AG04449 (cell line): ENCODE results near the gene PRR15.

ENCODE experiments used
- CTCF ChIA-PET: fragments of 350-600 bp; formaldehyde crosslinking; extraction: SDS; loops from one replicate; lab custom pipeline; 2021; ENCODE audit warnings: antibody characterized with exemption; lab: Yijun Ruan, JAX
- POLR2A ChIA-PET: fragments of 400-600, 350-600 bp; formaldehyde crosslinking; extraction: SDS; loops from one replicate; lab custom pipeline; 2020; ENCODE audit warnings: antibody characterized with exemption, inconsistent platforms; lab: Yijun Ruan, JAX
- DNase-seq: peaks from one replicate; pipeline ENCODE4 v3.0.0-alpha.2; 2010; ENCODE audit warnings: low read depth, low spot score
- H3K4me3 ChIP-seq: 2 replicates; pipeline ENCODE4 v1.5.1; 2011; ENCODE audit warnings: low read depth, mild to moderate bottlenecking, control low read depth, low read length
- TF ChIP-seq, protein P1 (sequence below): IDR thresholded peaks from one replicate; pipeline ENCODE4 v1.5.1; 2011; ENCODE audit warnings: mild to moderate bottlenecking, moderate library complexity, low read length, control low read depth, inconsistent platforms; ENCODE audit not compliant: insufficient read depth; ENCODE audit errors: missing control alignments

PRR15 gene

DNA sequence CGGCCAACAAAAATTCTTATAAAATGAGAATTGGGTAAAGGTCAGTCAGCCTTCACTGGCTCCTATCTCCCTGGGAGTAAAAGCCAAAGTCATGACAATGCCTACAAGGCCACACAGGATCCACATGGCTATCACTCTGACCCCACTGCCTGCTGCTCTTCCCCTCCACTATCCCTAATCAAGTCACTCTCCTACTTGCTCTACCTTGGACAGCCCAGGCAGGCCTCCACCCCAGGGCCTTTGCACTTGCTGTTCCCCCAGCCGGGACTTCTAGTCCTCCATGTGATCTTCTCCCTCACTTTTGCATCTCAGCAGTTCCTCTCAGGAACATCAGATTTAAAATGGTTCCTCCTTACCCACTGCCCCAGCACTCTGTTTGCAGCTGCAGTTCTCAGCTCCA lies 50.6 kb downstream of the PRR15 start:
- TF ChIP-seq, protein P1, sequence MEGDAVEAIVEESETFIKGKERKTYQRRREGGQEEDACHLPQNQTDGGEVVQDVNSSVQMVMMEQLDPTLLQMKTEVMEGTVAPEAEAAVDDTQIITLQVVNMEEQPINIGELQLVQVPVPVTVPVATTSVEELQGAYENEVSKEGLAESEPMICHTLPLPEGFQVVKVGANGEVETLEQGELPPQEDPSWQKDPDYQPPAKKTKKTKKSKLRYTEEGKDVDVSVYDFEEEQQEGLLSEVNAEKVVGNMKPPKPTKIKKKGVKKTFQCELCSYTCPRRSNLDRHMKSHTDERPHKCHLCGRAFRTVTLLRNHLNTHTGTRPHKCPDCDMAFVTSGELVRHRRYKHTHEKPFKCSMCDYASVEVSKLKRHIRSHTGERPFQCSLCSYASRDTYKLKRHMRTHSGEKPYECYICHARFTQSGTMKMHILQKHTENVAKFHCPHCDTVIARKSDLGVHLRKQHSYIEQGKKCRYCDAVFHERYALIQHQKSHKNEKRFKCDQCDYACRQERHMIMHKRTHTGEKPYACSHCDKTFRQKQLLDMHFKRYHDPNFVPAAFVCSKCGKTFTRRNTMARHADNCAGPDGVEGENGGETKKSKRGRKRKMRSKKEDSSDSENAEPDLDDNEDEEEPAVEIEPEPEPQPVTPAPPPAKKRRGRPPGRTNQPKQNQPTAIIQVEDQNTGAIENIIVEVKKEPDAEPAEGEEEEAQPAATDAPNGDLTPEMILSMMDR: no peak
- DNase-seq: no peak
- CTCF ChIA-PET: no interaction called here
- POLR2A ChIA-PET: no interaction called here
- H3K4me3 ChIP-seq: no peak overlapping the region
